IPS DF 6.9 (cell line): Measurements from ENCODE around the gene TWF2.

Experiments
- DNase-seq: peaks from one replicate; pipeline ENCODE4 v3.0.0-alpha.2; 2013; ENCODE audit warnings: low read depth, low spot score
- H3K27ac ChIP-seq: one replicate; pipeline ENCODE4 v1.5.1; 2013; ENCODE audit warnings: low read length, control low read depth
- H3K27me3 ChIP-seq: 2 replicates; pipeline ENCODE4 v1.6.1; 2013; ENCODE audit warnings: mild to moderate bottlenecking, low read length; ENCODE audit not compliant: control insufficient read depth, insufficient read depth
- H3K36me3 ChIP-seq: 2 replicates; pipeline ENCODE4 v1.6.1; 2013; ENCODE audit warnings: low read length; ENCODE audit not compliant: control insufficient read depth, insufficient read depth
- H3K4me1 ChIP-seq: 2 replicates; pipeline ENCODE4 v1.6.1; 2013; ENCODE audit warnings: low read length; ENCODE audit not compliant: control insufficient read depth, insufficient read depth
- H3K4me3 ChIP-seq: 2 replicates; pipeline ENCODE4 v1.5.1; 2013; ENCODE audit warnings: mild to moderate bottlenecking, low read length
- H3K9me3 ChIP-seq: 2 replicates; pipeline ENCODE4 v1.6.1; 2013; ENCODE audit warnings: low read length, inconsistent platforms; ENCODE audit not compliant: control insufficient read depth, insufficient read depth
- WGBS: extraction: QIAGEN DNeasy Blood & Tissue Kit; methylation state at CpG from one replicate; pipeline ENCODE4 v1.1.7; 2013; ENCODE audit warnings: mixed read lengths, missing lambda C conversion rate; ENCODE audit not compliant: insufficient read length, insufficient coverage; 5-methylcytosine and 5-hydroxymethylcytosine counted together

Gene TWF2

GRCh38 chr3:52203701-52204100, 35.3 kb downstream of the TWF2 start:
- no peak for DNase-seq
- H3K4me3 ChIP-seq: no peak overlapping the region
- H3K4me1 ChIP-seq: no peaks in the 10 kb centered on the region
- peaks cover 21% of the 10 kb centered on the region for H3K36me3 ChIP-seq
- no peaks in the 10 kb centered on the region for H3K9me3 ChIP-seq
- H3K27ac ChIP-seq: no peak overlapping the region
- WGBS: no CpG with 5 or more reads among the region's 1 CpG
- H3K27me3 ChIP-seq: no peaks in the 10 kb centered on the region

GRCh38 chr3:52202384-52203077, 36.4 kb downstream of the TWF2 start:
- no peak for DNase-seq
- H3K9me3 ChIP-seq: no peaks in the 10 kb centered on the region
- peaks cover 2% of the 10 kb centered on the region; the same call in 1 of the 2 replicates for H3K4me1 ChIP-seq
- no peak overlapping the region for H3K4me3 ChIP-seq
- H3K36me3 ChIP-seq: peaks cover 18% of the 10 kb centered on the region
- WGBS: no CpG with 5 or more reads among the region's 4 CpGs
- no peak overlapping the region for H3K27ac ChIP-seq
- no peaks in the 10 kb centered on the region for H3K27me3 ChIP-seq

- no peak for DNase-seq
- Histone ChIP-seq H3K27me3 (no peaks in the 10 kb centered on the region), H3K36me3 (peaks cover 14% of the 10 kb centered on the region), H3K9me3 (no peaks in the 10 kb centered on the region), H3K4me3 (no peak overlapping the region), H3K27ac (no peak overlapping the region), H3K4me1 (peaks cover 4% of the 10 kb centered on the region; the same call in 1 of the 2 replicates)
- no CpG with 5 or more reads among the region's 5 CpGs for WGBS
Measured at GRCh38 chr3:52200981-52201679, 37.8 kb downstream of the TWF2 start.

GRCh38 chr3:52198643-52199608, 40.0 kb downstream of the TWF2 start:
- Histone ChIP-seq H3K36me3 (peaks cover 5% of the 10 kb centered on the region), H3K27ac (no peak overlapping the region), H3K4me3 (peak overlapping the region; percentile 90), H3K27me3 (no peaks in the 10 kb centered on the region), H3K4me1 (peaks cover 4% of the 10 kb centered on the region; the same call in 1 of the 2 replicates), H3K9me3 (no peaks in the 10 kb centered on the region)
- DNase-seq: no peak
- WGBS: no CpG with 5 or more reads among the region's 14 CpGs

GRCh38 chr3:52197842-52198625, 40.9 kb downstream of the TWF2 start, which contains the start of gene ALAS1:
Gene ALAS1, plus strand, starts transcription at chr3:52198160. Its CDS starts 1,082 bp downstream, at chr3:52199242.
- DNase-seq: peak; percentile 78
- Histone ChIP-seq H3K27me3 (no peaks in the 10 kb centered on the region), H3K27ac (no peak within 1 kb of the TSS), H3K36me3 (0 out of 2 replicates have a peak, but pooled peaks cover 3% of the 10 kb centered on the region), H3K4me1 (peaks cover 4% of the 10 kb centered on the region; the same call in 1 of the 2 replicates), H3K9me3 (no peaks in the 10 kb centered on the region), H3K4me3 (peak within 1 kb of the TSS; percentile 90)
- WGBS: no CpG with 5 or more reads among the region's 71 CpGs

- H3K36me3 ChIP-seq: 0 out of 2 replicates have a peak, but pooled peaks cover 2% of the 10 kb centered on the region
- peaks cover 4% of the 10 kb centered on the region; the same call in 1 of the 2 replicates for H3K4me1 ChIP-seq
- H3K27ac ChIP-seq: no peak overlapping the region
- DNase-seq: no peak
- WGBS: no CpG with 5 or more reads among the region's 10 CpGs
- H3K27me3 ChIP-seq: no peaks in the 10 kb centered on the region
- H3K9me3 ChIP-seq: no peaks in the 10 kb centered on the region
- H3K4me3 ChIP-seq: peak overlapping the region; percentile 12; the same call in 1 of the 2 replicates
Measured at GRCh38 chr3:52197499-52197841, 41.5 kb downstream of the TWF2 start.

- Histone ChIP-seq H3K27ac (no peak overlapping the region), H3K27me3 (no peaks in the 10 kb centered on the region), H3K4me1 (peaks cover 4% of the 10 kb centered on the region; the same call in 1 of the 2 replicates), H3K4me3 (no peak overlapping the region), H3K9me3 (no peaks in the 10 kb centered on the region), H3K36me3 (no peaks in the 10 kb centered on the region)
- WGBS: no CpG with 5 or more reads among the region's 3 CpGs
- DNase-seq: no peak
Measured at GRCh38 chr3:52196977-52197376, 42.0 kb downstream of the TWF2 start.

GRCh38 chr3:52195823-52196331, 43.1 kb downstream of the TWF2 start:
- Histone ChIP-seq H3K4me3 (no peak overlapping the region), H3K9me3 (no peaks in the 10 kb centered on the region), H3K27me3 (no peaks in the 10 kb centered on the region), H3K36me3 (no peaks in the 10 kb centered on the region), H3K27ac (no peak overlapping the region), H3K4me1 (peaks cover 4% of the 10 kb centered on the region; the same call in 1 of the 2 replicates)
- no CpG with 5 or more reads among the region's 10 CpGs for WGBS
- DNase-seq: no peak

- Histone ChIP-seq H3K27me3 (no peaks in the 10 kb centered on the region), H3K9me3 (no peaks in the 10 kb centered on the region), H3K27ac (no peak overlapping the region), H3K36me3 (no peaks in the 10 kb centered on the region), H3K4me1 (peaks cover 4% of the 10 kb centered on the region; the same call in 1 of the 2 replicates), H3K4me3 (no peak overlapping the region)
- no peak for DNase-seq
- no CpG with 5 or more reads among the region's 3 CpGs for WGBS
Measured at GRCh38 chr3:52195291-52195597, 43.7 kb downstream of the TWF2 start.
